22Rv1 (cell line): Measurements from ENCODE around the gene SAMMSON.

Source experiments
- ZFX ChIP-seq: fragments of 450-650 bp; IDR thresholded peaks from 2 replicates; pipeline ENCODE4 v1.6.1; 2017; ENCODE audit warnings: antibody characterized with exemption, borderline replicate concordance
- TF ChIP-seq, protein P1 (sequence below): fragments of 450-650 bp; IDR thresholded peaks from 2 replicates; pipeline ENCODE4 v1.5.1; 2017; ENCODE audit warnings: mild to moderate bottlenecking

DNA sequence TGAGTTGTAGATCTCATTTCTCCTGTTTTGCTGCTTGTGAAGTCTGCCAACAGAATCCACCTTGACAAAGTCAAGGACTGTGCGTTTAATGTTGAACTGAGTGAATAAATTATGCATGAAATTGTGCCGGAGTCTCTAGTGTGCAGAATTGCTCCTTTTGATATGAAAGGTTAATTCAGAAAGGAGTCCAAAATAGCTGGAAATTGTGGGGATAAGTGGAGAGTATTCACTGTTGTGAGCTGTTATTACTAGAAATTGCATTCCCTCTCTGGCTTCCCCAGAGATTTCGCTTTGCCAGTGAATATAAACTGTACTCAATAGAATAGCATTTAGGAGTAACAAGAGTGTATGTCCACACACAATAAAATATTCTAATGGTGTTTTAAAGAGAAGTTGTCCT is 43.1 kb downstream of the SAMMSON start:
- TF ChIP-seq, protein P1, sequence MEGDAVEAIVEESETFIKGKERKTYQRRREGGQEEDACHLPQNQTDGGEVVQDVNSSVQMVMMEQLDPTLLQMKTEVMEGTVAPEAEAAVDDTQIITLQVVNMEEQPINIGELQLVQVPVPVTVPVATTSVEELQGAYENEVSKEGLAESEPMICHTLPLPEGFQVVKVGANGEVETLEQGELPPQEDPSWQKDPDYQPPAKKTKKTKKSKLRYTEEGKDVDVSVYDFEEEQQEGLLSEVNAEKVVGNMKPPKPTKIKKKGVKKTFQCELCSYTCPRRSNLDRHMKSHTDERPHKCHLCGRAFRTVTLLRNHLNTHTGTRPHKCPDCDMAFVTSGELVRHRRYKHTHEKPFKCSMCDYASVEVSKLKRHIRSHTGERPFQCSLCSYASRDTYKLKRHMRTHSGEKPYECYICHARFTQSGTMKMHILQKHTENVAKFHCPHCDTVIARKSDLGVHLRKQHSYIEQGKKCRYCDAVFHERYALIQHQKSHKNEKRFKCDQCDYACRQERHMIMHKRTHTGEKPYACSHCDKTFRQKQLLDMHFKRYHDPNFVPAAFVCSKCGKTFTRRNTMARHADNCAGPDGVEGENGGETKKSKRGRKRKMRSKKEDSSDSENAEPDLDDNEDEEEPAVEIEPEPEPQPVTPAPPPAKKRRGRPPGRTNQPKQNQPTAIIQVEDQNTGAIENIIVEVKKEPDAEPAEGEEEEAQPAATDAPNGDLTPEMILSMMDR: no peak
- no peak for TF ChIP-seq ZFX
